KMS-11 (cell line): ENCODE results near the gene ZNF212.

Experiments
- H2AFZ ChIP-seq: fragments of 200-600 bp; sonication (generic); 2 replicates; pipeline ENCODE4 v1.6.1; 2016; ENCODE audit warnings: antibody characterized with exemption, mixed run types, low read depth
- H3K27ac ChIP-seq: fragments of 200-600 bp; sonication (generic); 2 replicates; pipeline ENCODE4 v1.6.1; 2016; ENCODE audit warnings: mild to moderate bottlenecking, mixed run types
- H3K27me3 ChIP-seq: fragments of 200-600 bp; sonication (generic); 2 replicates; pipeline ENCODE4 v1.6.1; 2017; ENCODE audit warnings: mild to moderate bottlenecking, low read depth, mixed run types, moderate library complexity; ENCODE audit not compliant: insufficient read depth
- H3K36me3 ChIP-seq: fragments of 200-600 bp; sonication (generic); 2 replicates; pipeline ENCODE4 v1.6.1; 2017; ENCODE audit warnings: mild to moderate bottlenecking, mixed run types; ENCODE audit not compliant: insufficient read depth
- H3K4me1 ChIP-seq: fragments of 200-600 bp; sonication (generic); 2 replicates; pipeline ENCODE4 v1.6.1; 2016; ENCODE audit warnings: mild to moderate bottlenecking, low read depth, mixed run types; ENCODE audit not compliant: poor library complexity, severe bottlenecking
- H3K4me2 ChIP-seq: fragments of 200-600 bp; sonication (generic); 2 replicates; pipeline ENCODE4 v1.7.0; 2016; ENCODE audit warnings: mild to moderate bottlenecking, mixed run types
- H3K4me3 ChIP-seq: fragments of 200-600 bp; sonication (generic); IDR thresholded peaks from 2 replicates; pipeline ENCODE4 v1.6.1; 2017; ENCODE audit warnings: low read depth, low read length, mixed read lengths; ENCODE audit not compliant: insufficient read depth
- H3K79me2 ChIP-seq: fragments of 200-600 bp; sonication (generic); 2 replicates; pipeline ENCODE4 v1.6.1; 2016; ENCODE audit warnings: low read depth, mixed run types; ENCODE audit not compliant: insufficient read depth
- H3K9ac ChIP-seq: fragments of 200-600 bp; sonication (generic); 2 replicates; pipeline ENCODE4 v1.6.1; 2016; ENCODE audit warnings: mild to moderate bottlenecking, mixed run types
- H4K20me1 ChIP-seq: fragments of 200-600 bp; sonication (generic); 2 replicates; pipeline ENCODE4 v1.6.1; 2016; ENCODE audit warnings: mild to moderate bottlenecking, mixed run types; ENCODE audit not compliant: insufficient read depth
- TF ChIP-seq, protein P1 (sequence below): fragments of 200-600 bp; sonication (generic); conservative IDR thresholded peaks from 2 replicates; pipeline ENCODE4 v1.6.1; 2017; ENCODE audit warnings: low read depth, mild to moderate bottlenecking, antibody characterized with exemption, low read length, moderate library complexity, mixed read lengths

Gene ZNF212

DNA sequence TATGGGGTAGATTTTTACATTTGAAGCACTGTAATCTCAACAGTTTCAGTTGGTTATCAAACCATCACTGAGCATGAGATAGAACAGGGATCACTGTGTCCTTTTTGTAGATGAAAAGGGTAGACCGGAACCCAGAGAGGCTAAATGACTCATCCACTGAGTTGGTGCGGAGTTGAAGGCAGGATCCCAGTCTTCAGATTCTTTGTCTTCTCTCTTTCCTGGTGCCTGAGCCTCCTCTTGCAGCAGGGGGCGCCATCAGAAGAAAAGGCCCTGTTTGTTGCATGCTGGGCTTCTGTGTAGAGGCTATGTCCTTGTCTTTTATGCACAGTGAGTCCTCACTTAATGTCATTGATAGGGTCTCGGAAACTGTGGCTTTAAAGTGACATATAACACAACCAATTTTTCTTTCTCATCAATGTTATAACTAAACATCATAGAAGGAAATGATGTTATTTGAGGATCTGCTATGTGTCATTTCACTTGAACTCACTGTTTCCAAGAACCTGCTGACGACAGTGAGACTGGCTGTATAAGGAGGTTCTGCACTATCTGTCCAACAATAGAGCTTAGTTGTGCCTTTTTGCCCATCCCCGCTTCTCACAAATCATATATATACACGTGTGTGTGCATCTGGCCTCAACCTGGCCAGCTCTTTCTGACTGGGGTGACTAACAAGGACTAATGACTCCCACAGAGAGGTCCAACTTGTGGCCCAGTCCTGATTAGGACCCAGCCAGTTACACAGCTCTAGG, 29.8 kb upstream of the ZNF212 start:
- no peaks in the 10 kb centered on the region for H4K20me1 ChIP-seq
- no peaks in the 10 kb centered on the region for H3K27me3 ChIP-seq
- H2AFZ ChIP-seq = no peak overlapping the region
- H3K4me3 ChIP-seq = no peak overlapping the region
- no peak overlapping the region for H3K4me2 ChIP-seq
- peaks cover 12% of the 10 kb centered on the region; the same call in 1 of the 2 replicates for H3K36me3 ChIP-seq
- H3K27ac ChIP-seq = no peak overlapping the region
- H3K4me1 ChIP-seq = no peaks in the 10 kb centered on the region
- no peak overlapping the region for H3K9ac ChIP-seq
- TF ChIP-seq, protein P1, sequence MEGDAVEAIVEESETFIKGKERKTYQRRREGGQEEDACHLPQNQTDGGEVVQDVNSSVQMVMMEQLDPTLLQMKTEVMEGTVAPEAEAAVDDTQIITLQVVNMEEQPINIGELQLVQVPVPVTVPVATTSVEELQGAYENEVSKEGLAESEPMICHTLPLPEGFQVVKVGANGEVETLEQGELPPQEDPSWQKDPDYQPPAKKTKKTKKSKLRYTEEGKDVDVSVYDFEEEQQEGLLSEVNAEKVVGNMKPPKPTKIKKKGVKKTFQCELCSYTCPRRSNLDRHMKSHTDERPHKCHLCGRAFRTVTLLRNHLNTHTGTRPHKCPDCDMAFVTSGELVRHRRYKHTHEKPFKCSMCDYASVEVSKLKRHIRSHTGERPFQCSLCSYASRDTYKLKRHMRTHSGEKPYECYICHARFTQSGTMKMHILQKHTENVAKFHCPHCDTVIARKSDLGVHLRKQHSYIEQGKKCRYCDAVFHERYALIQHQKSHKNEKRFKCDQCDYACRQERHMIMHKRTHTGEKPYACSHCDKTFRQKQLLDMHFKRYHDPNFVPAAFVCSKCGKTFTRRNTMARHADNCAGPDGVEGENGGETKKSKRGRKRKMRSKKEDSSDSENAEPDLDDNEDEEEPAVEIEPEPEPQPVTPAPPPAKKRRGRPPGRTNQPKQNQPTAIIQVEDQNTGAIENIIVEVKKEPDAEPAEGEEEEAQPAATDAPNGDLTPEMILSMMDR = peak; percentile 95
- no peaks in the 10 kb centered on the region for H3K79me2 ChIP-seq

GRCh38 chr7:149210551-149210950, 28.9 kb upstream of the ZNF212 start:
- no peak overlapping the region for H3K27ac ChIP-seq
- H2AFZ ChIP-seq = no peak overlapping the region
- H3K36me3 ChIP-seq = peaks cover 12% of the 10 kb centered on the region; the same call in 1 of the 2 replicates
- H3K4me1 ChIP-seq = no peaks in the 10 kb centered on the region
- H3K79me2 ChIP-seq = no peaks in the 10 kb centered on the region
- H3K9ac ChIP-seq = no peak overlapping the region
- H3K4me3 ChIP-seq = no peak overlapping the region
- no peaks in the 10 kb centered on the region for H4K20me1 ChIP-seq
- H3K27me3 ChIP-seq = no peaks in the 10 kb centered on the region
- TF ChIP-seq, protein P1 = no peak
- H3K4me2 ChIP-seq = no peak overlapping the region

DNA sequence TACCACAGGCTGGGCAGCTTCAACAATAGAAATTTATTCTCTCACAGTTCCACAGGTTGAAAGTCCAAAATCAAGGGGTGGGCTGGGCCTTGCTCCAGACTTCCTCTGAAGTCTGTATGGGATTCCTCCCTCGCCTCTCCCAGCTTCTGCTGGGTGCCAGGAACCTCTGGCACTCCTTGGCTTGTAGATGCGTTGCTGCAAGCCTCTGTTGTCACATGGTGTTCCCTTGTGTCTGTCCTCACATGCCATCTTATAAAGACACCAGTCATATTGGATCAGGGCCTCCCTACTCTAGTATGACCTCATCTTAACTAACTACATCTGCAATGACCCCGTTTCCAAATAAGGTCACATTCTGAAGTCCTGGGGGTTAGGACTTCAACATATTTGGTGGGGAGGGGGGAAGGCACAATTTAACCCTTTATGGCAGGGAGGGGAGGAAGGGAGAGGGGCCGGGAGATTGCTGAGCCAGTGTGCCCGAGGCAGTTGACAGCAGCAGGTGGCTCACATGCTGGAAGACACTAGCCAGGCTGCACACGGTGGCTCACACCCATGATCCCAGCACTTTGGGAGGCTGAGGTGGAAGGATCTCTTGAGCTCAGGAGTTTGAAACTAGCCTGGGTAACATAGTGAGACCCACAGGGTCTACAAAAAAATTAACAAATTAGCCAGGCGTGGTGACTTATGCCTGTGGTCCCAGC, 25.3 kb upstream of the ZNF212 start:
- Histone ChIP-seq H3K36me3 (peaks cover 12% of the 10 kb centered on the region; the same call in 1 of the 2 replicates), H3K27me3 (no peaks in the 10 kb centered on the region), H3K4me2 (no peak overlapping the region), H2AFZ (no peak overlapping the region), H3K79me2 (no peaks in the 10 kb centered on the region), H3K4me1 (no peaks in the 10 kb centered on the region), H3K27ac (no peak overlapping the region), H4K20me1 (no peaks in the 10 kb centered on the region), H3K9ac (no peak overlapping the region), H3K4me3 (no peak overlapping the region)
- TF ChIP-seq, protein P1 = no peak

- no peak overlapping the region for H3K4me3 ChIP-seq
- TF ChIP-seq, protein P1 = no peak
- H3K27ac ChIP-seq = no peak overlapping the region
- H3K79me2 ChIP-seq = no peaks in the 10 kb centered on the region
- H3K9ac ChIP-seq = no peak overlapping the region
- no peaks in the 10 kb centered on the region for H4K20me1 ChIP-seq
- H3K27me3 ChIP-seq = no peaks in the 10 kb centered on the region
- H3K4me1 ChIP-seq = no peaks in the 10 kb centered on the region
- no peak overlapping the region for H2AFZ ChIP-seq
- peaks cover 6% of the 10 kb centered on the region; the same call in 1 of the 2 replicates for H3K36me3 ChIP-seq
- no peak overlapping the region for H3K4me2 ChIP-seq
These were observed 23.0 kb upstream of the ZNF212 start for GRCh38 chr7:149216402-149216801.
